Upper lobe of left lung (tissue), 4 donors: ENCODE data around the gene C12orf75.

Experiments used
- CTCF ChIP-seq, 6 experiments: fragments of 450-650 bp in 4 of 6; fragments of 200-600 bp in 2 of 6; sonication (generic) in 2 of 6; IDR thresholded peaks; one replicate each; pipeline ENCODE4 v1.5.1; 2016 to 2019; ENCODE audit warnings: antibody characterized with exemption in 6 of 6
- POLR2A ChIP-seq, 4 donors: fragments of 450-650 bp; IDR thresholded peaks; one replicate each; pipeline ENCODE4 v1.5.1; 2016 to 2017; ENCODE audit warnings: antibody characterized with exemption in 4 of 4, mild to moderate bottlenecking in 2 of 4

GRCh38 chr12:105319691-105320209, 10.7 kb upstream of the C12orf75 start:
- TF ChIP-seq CTCF (IDR thresholded peaks at IDR 0.05) (no peak), POLR2A (IDR thresholded peaks at IDR 0.05) (no peak)
